Measurements from ENCODE around the gene CLEC9A.

DNA sequence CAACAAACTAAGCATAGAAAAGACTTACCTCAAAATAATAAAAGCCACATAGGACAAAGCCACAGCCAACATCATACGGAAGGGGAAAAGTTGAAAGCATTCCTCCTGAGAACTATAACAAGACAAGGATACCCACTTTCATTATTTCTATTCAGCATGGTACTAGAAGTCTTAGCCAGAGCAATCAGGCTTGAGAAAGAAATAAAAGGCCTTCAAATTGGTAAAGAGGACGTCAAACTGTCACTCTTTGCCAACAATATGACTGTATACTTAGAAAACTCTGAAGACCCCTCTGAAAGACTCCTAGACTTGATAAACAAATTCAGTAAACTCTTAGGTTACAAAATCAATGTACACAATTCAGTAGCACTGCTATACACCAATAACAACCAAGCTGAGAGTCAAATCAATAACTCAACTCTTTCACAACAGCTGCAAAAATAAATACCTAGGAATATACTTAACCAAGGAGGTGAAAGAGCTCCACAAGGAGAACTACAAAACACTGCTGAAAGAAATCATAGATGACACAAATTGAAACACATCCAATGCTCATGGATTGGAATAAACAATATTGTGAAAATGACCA is 79.9 kb downstream of the CLEC9A start:
- TF ChIP-seq MYC (IDR thresholded peaks at IDR 0.05; ENCODE audit: low read depth, low read length) (no peak), POLR2A (IDR thresholded peaks at IDR 0.05; ENCODE audit: low read depth, low read length) (no peak), EZH2 (IDR thresholded peaks at IDR 0.05; ENCODE audit: borderline replicate concordance, low read depth, low read length, severe bottlenecking) (no peak), JUN (IDR thresholded peaks at IDR 0.05; ENCODE audit: borderline replicate concordance, insufficient read depth, insufficient read length, low read depth) (no peak), FOS (IDR thresholded peaks at IDR 0.05; ENCODE audit: borderline replicate concordance, insufficient read depth, low read length) (no peak), POLR2AphosphoS5 (IDR thresholded peaks at IDR 0.05; ENCODE audit: insufficient read depth, low read depth, low read length) (no peak)
- TF ChIP-seq, protein P1, sequence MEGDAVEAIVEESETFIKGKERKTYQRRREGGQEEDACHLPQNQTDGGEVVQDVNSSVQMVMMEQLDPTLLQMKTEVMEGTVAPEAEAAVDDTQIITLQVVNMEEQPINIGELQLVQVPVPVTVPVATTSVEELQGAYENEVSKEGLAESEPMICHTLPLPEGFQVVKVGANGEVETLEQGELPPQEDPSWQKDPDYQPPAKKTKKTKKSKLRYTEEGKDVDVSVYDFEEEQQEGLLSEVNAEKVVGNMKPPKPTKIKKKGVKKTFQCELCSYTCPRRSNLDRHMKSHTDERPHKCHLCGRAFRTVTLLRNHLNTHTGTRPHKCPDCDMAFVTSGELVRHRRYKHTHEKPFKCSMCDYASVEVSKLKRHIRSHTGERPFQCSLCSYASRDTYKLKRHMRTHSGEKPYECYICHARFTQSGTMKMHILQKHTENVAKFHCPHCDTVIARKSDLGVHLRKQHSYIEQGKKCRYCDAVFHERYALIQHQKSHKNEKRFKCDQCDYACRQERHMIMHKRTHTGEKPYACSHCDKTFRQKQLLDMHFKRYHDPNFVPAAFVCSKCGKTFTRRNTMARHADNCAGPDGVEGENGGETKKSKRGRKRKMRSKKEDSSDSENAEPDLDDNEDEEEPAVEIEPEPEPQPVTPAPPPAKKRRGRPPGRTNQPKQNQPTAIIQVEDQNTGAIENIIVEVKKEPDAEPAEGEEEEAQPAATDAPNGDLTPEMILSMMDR (IDR thresholded peaks at IDR 0.05; ENCODE audit: extremely low read depth in 1 of 2, insufficient read depth in 1 of 2, low read depth in 1 of 2, low read length in 2 of 2) = no peak
- TF ChIP-seq, protein P2, sequence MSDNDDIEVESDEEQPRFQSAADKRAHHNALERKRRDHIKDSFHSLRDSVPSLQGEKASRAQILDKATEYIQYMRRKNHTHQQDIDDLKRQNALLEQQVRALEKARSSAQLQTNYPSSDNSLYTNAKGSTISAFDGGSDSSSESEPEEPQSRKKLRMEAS (IDR thresholded peaks at IDR 0.05; ENCODE audit: insufficient read depth, insufficient read length) = no peak

Data from endothelial cell of umbilical vein (primary cell).